Muscle of leg (tissue), 11 donors: ENCODE data around the gene C12orf56. TPM values are rescaled to one million over a fixed set of nuclear protein-coding genes. Genes with fewer than 3 reads are reported as not detected.
A peak's percentile ranks its signal among the peaks of the same experiment; 100 is the strongest.

Experiments used
- DNase-seq: peaks from one replicate; pipeline ENCODE4 v3.0.0; 2013
- H3K27ac ChIP-seq: one replicate; pipeline ENCODE4 v1.5.1; 2013; ENCODE audit warnings: mild to moderate bottlenecking, low read length, control low read depth
- H3K27me3 ChIP-seq: one replicate; pipeline ENCODE4 v1.6.1; 2013; ENCODE audit warnings: low read length; ENCODE audit not compliant: control insufficient read depth, insufficient read depth
- H3K36me3 ChIP-seq: one replicate; pipeline ENCODE4 v1.6.1; 2013; ENCODE audit warnings: low read length; ENCODE audit not compliant: control insufficient read depth, insufficient read depth
- H3K4me1 ChIP-seq: one replicate; pipeline ENCODE4 v1.6.1; 2013; ENCODE audit warnings: low read length; ENCODE audit not compliant: control insufficient read depth, insufficient read depth
- H3K4me3 ChIP-seq: one replicate; pipeline ENCODE4 v1.5.1; 2013; ENCODE audit warnings: low read length, control low read depth
- H3K9me3 ChIP-seq: replicated peaks from 2 replicates; pipeline ENCODE4 v1.6.1; 2013; ENCODE audit warnings: low read depth, low read length; ENCODE audit not compliant: control insufficient read depth
- WGBS: methylation state at CpG from one replicate; pipeline ENCODE4 v1.1.5; 2013; ENCODE audit warnings: missing lambda C conversion rate; ENCODE audit not compliant: insufficient coverage; 5-methylcytosine and 5-hydroxymethylcytosine counted together
- polyA plus RNA-seq, 8 donors: library from polyadenylated mRNA; unstranded; fragments of 120-200 nt; gene quantifications; one replicate each; pipeline versions ENCODE4 v1.2.1 to v1.2.3, GENCODE V29; 2013; ENCODE audit warnings: inconsistent platforms in 1 of 8, low replicate concordance in 1 of 8; ENCODE audit not compliant: insufficient read length in 8 of 8, insufficient read depth in 1 of 8
- total RNA-seq: library from RNA; stranded (reverse); fragments of 120-200 nt; gene quantifications from one replicate; pipeline ENCODE4 v1.2.4, GENCODE V29; 2013

The C12orf56 gene
- total and polyA plus RNA-seq, 9 donors, result 0.65 to 2.7 (median 1.2) TPM

DNA sequence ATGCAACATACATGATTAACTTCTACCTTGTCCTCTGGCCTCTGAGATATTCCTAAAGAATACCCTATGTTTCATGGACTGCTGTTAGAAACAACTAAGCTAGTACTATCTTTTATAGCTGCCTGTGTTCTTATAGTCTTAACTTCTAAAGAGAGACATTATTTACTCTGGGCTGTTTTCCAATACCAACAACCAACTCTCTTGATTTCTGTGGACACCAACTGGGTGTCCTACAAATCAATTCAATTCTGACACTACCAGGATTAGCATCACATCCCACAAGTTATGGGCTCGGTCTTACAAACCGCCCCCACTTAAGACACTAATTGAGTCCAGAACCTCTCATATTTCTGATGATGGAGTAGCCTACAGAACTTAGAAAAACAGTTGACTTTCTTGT is 21.9 kb upstream of the C12orf56 start:
- WGBS, result no CpG with 5 or more reads among the region's 2 CpGs
- H3K27ac ChIP-seq, result no peak overlapping the region
- H3K9me3 ChIP-seq, result no peaks in the 10 kb centered on the region
- DNase-seq, result no peak
- no peaks in the 10 kb centered on the region for H3K27me3 ChIP-seq
- no peaks in the 10 kb centered on the region for H3K4me1 ChIP-seq
- H3K36me3 ChIP-seq, result peaks cover 34% of the 10 kb centered on the region
- no peak overlapping the region for H3K4me3 ChIP-seq

GRCh38 chr12:64411427-64411826 is 20.9 kb upstream of the C12orf56 start:
- no peak overlapping the region for H3K27ac ChIP-seq
- no CpG with 5 or more reads among the region's 2 CpGs for WGBS
- no peaks in the 10 kb centered on the region for H3K4me1 ChIP-seq
- no peaks in the 10 kb centered on the region for H3K27me3 ChIP-seq
- no peaks in the 10 kb centered on the region for H3K9me3 ChIP-seq
- H3K36me3 ChIP-seq, result peaks cover 26% of the 10 kb centered on the region
- DNase-seq, result no peak
- no peak overlapping the region for H3K4me3 ChIP-seq

DNA sequence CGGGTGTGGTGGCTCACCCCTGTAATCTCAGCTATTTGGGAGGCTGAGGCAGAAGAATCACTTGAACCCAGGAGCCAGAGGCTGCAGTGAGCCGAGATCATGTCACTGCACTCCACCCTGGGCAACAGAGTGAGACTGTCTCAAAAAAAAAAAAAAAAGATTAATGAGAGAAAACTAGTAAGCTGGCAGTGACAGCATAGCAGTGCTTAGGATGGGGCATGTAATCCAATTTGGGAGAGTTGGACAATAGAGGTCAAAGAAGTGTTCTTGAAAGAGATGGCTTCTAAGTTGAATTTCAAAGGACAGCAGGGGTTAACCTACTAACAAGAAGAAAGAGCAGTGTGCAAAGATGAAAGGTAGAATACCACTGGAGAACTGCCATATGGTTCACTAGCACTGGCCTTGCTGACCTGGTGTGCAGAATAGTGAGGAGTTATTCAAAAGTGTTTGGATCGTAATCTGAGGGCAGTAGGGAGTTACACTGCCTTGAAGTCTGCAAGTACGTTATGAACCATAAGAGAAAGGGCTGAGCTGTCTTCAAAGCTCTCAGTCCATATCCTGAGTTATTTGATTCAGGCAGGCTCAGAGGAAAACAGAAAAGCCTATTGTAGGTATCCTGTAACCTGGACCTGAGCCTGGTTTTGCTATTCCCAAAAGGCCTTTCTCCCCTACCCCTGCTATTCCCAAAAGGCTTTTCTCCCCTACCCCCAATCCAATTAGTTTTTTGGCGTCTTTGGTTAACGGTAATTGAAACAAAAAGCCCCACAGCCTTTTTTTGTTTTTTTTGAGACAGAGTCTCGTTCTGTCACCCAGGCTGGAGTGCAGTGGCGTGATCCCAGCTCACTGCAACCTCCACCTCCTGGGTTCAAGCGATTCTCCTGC is 17.0 kb upstream of the C12orf56 start:
- Histone ChIP-seq H3K27me3 (no peaks in the 10 kb centered on the region), H3K4me1 (peaks cover 10% of the 10 kb centered on the region), H3K27ac (no peak overlapping the region), H3K9me3 (no peaks in the 10 kb centered on the region), H3K36me3 (peaks cover 13% of the 10 kb centered on the region), H3K4me3 (no peak overlapping the region)
- no peak for DNase-seq
- WGBS, result 71% methylated on average over 3 of the region's 9 CpGs

DNA sequence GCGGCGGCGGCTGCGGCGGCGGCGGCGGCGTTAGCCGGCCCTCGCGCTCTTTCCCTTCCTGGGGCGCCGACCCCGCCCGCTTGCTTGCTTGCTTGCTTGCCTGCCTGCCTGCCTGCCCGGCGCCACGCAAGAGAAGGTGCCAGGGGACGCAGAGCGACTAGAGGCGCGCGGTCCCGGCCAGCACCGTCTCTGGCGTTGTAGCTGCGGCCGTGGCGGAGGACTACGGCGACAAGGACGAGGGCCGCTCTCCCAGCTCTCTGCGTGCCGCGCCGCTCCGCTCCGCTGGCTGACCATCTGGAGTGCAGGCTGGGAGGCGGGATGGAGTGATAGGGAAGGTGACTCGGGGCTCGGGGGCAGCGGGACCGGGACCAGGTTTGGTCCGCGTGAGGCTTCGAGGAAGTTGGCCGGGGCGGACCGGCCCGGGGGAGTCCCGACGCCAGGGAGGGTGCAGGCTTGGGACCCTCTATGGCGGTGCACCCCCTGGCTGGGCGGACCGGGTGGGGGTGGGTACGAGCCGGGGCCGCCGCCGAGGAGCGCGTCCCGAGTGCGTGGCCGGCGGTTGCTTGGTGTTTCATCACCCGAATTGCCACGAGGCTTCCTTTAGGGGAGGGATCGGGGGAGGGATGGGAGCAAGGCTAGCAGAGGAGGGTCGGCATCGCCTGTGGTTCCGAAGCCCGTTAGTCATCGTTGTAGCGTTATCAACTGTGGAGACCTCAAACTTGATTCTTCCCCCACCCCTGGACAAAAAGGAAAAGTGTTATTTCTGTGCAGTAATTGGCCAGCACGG is 14.1 kb upstream of the C12orf56 start:
- Histone ChIP-seq H3K36me3 (no peaks in the 10 kb centered on the region), H3K27me3 (no peaks in the 10 kb centered on the region), H3K4me1 (peaks cover 10% of the 10 kb centered on the region), H3K27ac (peak overlapping the region; percentile 98), H3K4me3 (peak overlapping the region; percentile 94), H3K9me3 (no peaks in the 10 kb centered on the region)
- DNase-seq, result peak; percentile 80
- WGBS, result under 1% methylated on average over 70 of the region's 78 CpGs

DNA sequence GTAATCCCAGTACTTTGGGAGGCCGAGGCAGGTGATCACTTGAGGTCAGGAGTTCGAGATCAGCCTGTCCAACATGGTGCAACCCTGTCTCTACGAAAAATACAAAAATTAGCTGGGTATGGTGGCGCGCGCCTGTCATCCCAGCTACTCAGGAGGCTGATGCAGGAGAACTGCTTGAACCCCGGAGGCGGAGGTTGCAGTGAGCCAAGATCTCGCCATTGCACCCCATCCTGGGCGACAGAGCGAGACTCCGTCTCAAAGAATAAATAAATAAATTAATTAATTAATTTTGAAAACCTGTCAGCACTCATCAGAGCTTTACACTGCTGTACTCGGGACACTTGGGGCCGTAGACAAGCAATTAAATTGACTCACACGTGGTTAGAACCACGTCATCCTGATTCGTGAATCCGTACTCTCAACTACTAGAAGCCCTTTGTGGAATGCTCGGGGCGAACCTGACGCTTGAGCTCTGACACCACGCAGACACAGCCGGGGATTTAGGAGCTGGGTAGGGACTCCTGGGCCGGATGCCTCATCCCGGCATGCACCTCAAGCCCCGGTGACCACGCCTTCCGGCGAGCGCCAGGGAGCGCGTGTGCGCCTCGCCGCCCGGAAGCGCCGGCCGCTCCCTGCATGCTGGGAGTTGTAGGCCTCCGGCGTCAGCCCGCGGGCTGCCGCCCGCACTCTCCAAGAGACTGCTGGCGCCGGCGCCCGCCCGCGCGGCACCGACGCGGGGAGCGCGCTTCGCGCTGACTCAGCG is 13.3 kb upstream of the C12orf56 start, which contains the start of gene XPOT:
TSS of gene XPOT (plus strand) at position 686 of the 763 bp plus-strand sequence. CDS start 5,644 bp downstream, outside the sequence.
- WGBS, result 11% methylated on average over 48 of the region's 60 CpGs
- DNase-seq, result peak; percentile 99
- H3K4me1 ChIP-seq, result peaks cover 10% of the 10 kb centered on the region
- H3K4me3 ChIP-seq, result peak within 1 kb of the TSS; percentile 94
- no peaks in the 10 kb centered on the region for H3K36me3 ChIP-seq
- H3K27me3 ChIP-seq, result no peaks in the 10 kb centered on the region
- H3K27ac ChIP-seq, result peak within 1 kb of the TSS; percentile 98
- no peaks in the 10 kb centered on the region for H3K9me3 ChIP-seq

GRCh38 chr12:64402181-64402580 is 11.6 kb upstream of the C12orf56 start:
- Histone ChIP-seq H3K4me3 (no peak overlapping the region), H3K36me3 (no peaks in the 10 kb centered on the region), H3K9me3 (no peaks in the 10 kb centered on the region), H3K27me3 (no peaks in the 10 kb centered on the region), H3K4me1 (peaks cover 10% of the 10 kb centered on the region), H3K27ac (no peak overlapping the region)
- WGBS, result 89% methylated on average over 3 of the region's 5 CpGs
- no peak for DNase-seq

- H3K27ac ChIP-seq, result no peak overlapping the region
- DNase-seq, result no peak
- WGBS, result 66% methylated on average over 4 of the region's 4 CpGs
- peaks cover 4% of the 10 kb centered on the region for H3K4me1 ChIP-seq
- H3K27me3 ChIP-seq, result no peaks in the 10 kb centered on the region
- no peaks in the 10 kb centered on the region for H3K36me3 ChIP-seq
- no peaks in the 10 kb centered on the region for H3K9me3 ChIP-seq
- no peak overlapping the region for H3K4me3 ChIP-seq
These were observed 9.5 kb upstream of the C12orf56 start for GRCh38 chr12:64400041-64400440.

GRCh38 chr12:64395739-64396138 is 5.2 kb upstream of the C12orf56 start:
- peak; percentile 40 for DNase-seq
- Histone ChIP-seq H3K27ac (no peak overlapping the region), H3K9me3 (no peaks in the 10 kb centered on the region), H3K4me1 (no peaks in the 10 kb centered on the region), H3K27me3 (peaks cover 8% of the 10 kb centered on the region), H3K36me3 (no peaks in the 10 kb centered on the region), H3K4me3 (no peak overlapping the region)
- WGBS, result no CpG with 5 or more reads among the region's 2 CpGs

- H3K9me3 ChIP-seq, result no peaks in the 10 kb centered on the region
- peaks cover 24% of the 10 kb centered on the region for H3K27me3 ChIP-seq
- H3K27ac ChIP-seq, result no peak overlapping the region
- H3K4me3 ChIP-seq, result no peak overlapping the region
- no CpG with 5 or more reads among the region's 3 CpGs for WGBS
- no peak for DNase-seq
- no peaks in the 10 kb centered on the region for H3K36me3 ChIP-seq
- H3K4me1 ChIP-seq, result peaks cover 4% of the 10 kb centered on the region
These were observed 1.7 kb upstream of the C12orf56 start for GRCh38 chr12:64392221-64392620.
